ENCODE measurements around the gene CACNA2D2.

Gene CACNA2D2

DNA sequence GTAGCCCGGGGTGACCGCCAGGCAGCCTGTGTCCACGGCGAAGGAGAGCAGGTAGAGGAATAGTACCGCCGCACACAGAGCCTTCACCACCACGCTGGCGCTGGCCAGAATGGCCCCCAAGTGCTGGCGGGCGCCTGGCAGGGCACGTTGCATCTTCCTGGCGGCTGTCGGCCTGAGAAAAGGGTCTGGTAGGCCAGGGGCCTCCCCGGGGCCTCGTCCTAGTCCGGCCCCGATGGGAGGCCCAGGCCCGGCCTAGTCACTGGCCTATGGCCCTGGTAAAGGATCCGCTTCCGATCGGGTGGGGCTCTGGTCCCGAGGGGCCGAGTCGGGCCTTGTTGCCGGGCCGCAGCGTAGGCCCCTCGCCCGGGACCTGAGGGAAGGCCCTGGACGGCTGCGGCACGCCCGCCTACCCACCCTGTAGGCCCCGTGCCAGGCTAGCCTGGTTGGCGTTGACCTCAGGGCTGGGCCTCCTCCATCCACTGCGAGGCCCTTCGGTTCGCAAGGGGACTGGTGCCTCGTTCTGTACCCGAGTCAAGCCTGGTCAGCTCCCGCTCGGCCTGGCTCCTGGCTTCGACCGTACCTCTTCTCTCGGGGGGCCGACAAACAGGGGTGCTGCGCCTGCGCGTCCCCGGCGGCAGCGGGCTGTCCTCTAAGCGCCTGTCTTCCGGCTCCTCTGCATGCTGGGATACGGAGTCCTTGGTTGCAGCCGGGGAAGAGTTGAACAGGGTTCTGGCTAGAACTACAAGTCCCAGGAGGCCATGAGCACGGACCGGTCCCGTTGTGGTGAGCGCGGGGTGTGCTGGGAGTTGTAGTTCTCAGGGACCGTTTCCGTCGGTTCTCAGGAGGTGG is 144.3 kb downstream of the CACNA2D2 start, which contains the start of gene TMEM115:
TSS of gene TMEM115 (minus strand) at position 611 of the 849 bp plus-strand sequence. CDS start at position 153, 458 bp downstream.
- peak; percentile 99 for DNase-seq

DNA sequence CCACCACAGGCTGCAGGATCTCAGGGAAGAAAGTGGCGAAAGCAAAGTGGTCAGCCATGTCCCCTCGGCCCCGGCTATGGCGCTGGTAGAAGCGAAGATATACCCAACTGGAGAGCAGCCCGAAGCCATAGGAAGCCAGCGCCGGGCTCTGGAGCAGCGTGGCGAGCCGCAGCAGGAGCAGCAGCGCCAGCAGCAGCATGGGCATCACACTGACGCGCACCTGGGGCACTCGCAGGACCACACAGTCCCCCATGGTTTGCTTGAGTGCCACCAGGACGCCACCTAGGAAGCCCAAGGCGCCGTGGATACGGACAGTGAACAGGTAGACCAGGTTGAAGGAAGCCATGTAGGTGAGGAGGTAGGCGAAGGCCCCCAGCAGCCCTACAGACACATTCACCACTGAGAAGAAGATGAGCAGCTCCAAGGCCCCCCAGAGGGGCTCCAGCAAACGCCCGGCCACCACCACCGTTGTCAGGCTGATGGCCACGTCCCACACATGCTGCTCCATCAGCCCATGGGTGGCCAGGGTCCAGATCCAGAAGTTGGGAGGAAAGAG is 145.0 kb downstream of the CACNA2D2 start:
- DNase-seq = no peak

DNA sequence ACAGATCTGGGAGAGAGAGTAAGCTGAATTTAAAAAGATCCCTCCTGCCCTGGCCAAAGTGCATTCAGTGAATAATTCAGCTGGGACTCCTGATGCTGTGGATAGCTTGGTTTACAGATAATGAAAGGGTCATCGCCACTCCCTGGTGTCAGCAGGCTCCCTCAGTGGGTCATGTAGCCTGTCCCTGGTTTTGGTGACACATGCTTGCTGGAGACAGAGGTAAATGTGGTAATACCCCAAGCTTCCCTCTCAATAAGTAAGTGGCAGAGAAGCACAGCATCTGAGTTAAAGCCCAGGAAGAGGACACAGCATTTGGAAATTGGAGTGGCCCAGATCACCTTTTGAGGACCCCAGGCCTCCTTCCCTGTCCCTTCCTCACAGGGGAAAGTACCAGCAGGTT is 146.0 kb downstream of the CACNA2D2 start:
- DNase-seq = no peak

DNA sequence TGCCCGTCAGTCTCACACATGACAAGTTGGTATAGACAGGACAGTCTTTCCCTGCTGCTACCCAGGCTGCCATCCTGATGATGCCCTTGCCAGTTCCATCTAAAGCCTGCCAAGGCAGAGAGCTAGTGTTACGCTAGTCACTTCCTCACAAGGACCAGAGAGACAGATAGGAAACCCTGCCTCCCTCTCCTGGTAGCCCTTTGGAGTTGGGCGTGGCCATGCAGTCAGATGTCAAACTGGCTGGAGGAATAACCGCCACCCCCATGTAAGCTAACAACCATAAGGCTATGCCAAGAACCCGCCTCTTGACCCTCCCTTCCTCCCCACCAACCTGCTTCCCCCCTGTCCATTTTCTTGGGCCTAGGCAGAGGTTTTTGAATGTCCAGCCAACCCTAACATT is 146.9 kb downstream of the CACNA2D2 start:
- no peak for DNase-seq

DNA sequence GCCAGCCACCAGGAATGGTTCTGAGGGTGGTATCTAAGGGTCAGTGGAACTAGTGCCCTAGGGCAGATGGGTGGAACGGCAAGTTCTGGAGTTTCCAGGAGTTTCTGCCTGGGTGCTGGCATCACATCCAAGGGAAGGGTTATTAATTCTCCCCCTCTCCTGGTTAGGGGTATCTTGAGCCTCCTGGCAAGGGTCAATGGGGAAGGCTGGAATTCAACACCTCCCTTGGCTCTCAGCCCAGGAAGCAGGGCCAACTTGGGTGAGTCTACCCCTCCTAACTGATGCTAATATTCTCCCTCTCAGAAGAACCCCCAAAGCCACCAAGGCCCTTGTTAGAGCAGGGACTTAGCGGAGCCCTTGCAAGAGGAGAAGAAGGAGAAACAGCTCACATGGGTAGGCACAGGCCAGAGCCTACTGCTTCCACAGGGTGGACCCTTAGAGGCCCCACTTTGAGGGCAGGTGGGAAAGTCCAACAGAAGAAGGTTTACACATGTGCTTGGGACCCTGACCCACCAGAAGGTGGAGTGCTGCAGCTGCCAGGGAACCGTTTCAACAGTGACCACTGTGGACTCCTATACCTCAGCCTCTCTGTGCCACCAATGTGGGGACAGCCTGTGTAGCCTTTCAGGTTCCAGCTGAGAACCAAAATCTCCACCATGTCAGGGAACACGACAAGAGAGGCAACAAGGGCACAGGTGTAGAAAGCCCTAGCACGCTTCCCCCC is 147.4 kb downstream of the CACNA2D2 start:
- DNase-seq = no peak

DNA sequence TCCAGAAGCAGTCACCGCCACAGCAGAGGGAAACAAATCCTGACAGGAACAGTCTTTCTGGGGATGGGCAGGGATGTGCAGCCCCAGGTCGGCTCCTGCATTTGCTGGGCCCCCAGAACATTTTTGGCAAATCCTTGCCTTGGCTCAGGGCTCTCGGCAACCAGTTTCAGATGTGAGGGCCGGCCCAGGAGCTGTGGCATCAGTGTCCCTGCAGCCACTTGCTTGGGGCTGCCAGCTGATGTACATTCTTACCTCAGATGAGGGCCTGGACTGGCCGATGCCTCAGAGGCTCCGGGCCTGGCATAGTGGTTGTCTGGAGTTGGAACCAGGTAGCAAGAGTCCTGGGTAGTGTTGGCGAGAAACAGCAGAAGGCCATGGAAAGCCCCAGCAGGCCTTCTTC is 148.6 kb downstream of the CACNA2D2 start:
- DNase-seq = no peak

DNA sequence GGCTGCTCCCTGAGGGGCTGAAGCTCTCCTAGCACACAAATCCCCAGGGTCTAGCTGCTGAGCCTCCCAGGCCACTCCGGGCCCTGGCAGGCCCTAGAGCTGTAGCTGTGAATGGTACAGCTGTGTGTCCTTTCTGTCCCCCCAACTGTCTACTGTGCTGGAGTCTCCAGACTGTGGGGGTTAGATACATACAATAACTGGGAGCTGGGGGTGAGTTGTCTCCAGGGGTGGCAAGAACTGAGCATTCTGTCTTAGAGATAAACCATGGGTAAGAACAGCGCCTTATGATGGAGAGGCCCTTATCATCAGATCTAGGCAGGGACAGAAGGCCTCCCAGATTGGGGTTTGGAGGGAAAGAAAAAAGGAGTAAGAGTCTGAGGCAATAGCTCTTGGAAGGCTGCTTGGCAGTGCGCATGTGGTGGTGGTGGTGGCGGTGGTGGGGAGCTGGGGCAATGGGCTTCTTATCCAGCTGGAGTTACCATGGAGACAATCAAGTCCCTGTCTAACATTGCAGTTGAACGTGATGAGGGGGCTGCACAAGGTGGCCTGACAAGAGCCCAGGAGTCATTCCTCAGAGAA is 149.2 kb downstream of the CACNA2D2 start:
- no peak for DNase-seq

DNA sequence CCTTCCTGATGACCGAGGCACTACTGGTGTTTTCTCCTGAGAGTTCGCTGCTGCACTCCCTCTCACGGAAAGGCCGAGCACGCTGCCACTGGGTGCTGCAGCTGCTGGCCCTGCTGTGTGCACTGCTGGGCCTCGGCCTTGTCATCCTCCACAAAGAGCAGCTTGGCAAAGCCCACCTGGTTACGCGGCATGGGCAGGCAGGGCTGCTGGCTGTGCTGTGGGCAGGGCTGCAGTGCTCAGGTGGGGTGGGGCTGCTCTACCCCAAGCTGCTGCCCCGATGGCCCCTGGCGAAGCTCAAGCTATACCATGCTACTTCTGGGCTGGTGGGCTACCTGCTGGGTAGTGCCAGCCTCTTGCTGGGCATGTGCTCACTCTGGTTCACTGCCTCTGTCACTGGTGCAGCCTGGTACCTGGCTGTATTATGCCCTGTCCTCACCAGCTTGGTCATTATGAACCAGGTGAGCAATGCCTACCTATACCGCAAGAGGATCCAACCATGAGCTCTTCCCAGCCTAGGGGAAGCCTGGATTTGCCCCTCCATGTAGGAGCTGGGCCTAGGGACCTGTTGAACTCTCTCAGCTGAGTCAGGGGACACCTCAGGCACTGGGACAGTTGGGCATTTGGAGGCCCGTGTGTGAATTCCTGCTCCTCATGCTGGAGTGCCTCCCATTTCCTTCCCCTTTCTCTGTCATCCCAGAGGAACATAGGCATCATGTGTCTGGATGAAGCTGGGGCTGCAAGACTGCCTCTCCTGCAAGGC is 150.0 kb downstream of the CACNA2D2 start:
- no peak for DNase-seq

DNA sequence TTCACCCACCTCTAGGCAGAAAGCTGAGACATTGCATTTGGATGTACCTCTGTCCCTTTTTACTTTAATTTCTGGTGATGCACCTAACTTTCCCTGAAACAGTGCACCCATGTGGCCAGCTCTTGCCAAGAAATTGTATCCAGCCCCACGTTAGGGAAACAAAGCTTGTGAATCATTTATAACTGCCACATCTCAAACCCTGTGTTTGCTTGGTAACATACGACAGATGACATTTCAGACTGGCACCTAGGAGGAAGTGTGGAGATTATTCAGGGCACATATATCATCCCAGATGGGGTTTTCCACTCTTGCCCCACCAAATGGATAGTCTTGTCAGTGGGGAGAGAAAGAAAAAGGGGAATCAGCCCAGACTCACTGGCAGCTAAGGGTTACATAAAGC is 150.7 kb downstream of the CACNA2D2 start:
- no peak for DNase-seq

DNA sequence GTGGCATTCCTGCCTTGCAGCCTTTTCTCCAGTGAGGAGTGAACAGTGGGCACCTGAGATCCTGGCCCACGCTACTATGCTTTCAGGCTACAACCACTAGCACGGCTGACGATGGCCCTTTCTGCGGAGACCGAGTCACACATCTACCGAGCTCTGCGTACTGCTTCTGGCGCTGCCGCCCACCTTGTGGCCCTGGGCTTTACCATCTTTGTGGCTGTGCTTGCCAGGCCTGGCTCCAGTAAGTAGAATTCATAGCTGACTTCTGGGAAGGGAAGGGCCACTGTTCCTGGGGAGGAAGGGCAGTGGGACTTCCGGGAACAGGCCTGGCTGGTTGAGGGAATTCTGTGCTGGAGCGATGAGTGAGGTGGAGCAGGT is 152.1 kb downstream of the CACNA2D2 start:
- DNase-seq = no peak

DNA sequence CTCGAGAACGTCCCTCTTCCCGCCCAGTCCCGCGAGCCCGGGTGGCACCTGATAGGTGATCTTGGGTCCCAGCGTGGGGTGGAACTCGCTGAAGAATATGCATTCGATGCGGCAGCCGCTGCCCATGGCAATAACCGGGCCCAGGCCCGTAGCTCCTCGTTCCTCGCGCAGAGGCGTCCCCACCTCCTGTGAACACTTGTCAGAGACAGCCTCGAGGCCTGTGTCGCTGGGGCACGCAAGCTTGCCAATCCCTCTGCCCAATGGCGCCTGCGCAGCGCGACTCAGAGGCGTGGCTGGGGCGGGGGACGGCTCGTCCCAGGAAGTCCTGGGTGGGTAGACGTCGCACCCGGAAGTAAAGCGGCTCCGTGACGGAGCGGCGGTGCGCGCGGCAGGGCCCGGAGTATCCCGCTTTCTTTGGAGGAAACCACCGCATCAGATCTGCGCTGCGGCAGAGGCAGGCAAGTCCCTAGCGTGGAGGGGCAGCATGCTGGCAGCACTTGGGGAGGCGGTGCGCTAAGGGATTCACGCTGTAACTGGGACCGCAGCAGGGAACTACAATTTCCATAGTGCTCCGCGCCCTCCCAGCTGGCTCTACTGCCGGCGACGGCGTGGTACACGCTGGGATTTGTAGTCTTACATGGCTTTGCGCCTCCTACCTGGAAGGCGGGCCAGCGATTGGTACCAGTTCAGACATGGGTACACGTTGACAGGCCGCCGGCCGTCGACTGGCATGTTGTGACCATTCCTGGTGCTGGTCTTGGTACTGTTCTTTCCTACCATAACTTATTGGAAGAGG is 152.7 kb downstream of the CACNA2D2 start, which contains the start of the genes CYB561D2 and NPRL2:
TSS of gene CYB561D2 (plus strand) at position 336 of the 796 bp plus-strand sequence. CDS start 572 bp downstream, outside the sequence.
TSS of gene NPRL2 (minus strand) at position 249 of the 796 bp plus-strand sequence. CDS start at position 126, 123 bp downstream.
- DNase-seq = peak; percentile 80

DNA sequence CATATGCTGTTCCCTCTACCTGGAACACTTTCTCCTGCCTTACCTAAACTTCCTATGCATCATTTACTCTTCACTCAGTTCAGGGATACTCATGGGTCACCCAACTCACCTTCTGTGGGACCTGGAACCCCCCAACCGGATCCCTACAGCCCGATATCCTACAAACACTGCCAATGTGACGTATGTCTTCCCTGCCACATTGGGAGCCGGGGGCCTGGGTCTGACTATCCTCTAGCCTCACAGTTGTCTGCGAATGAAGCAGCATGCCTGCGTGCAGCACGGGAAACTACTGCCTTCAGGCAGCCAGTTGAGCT is 153.3 kb downstream of the CACNA2D2 start:
- DNase-seq = no peak

DNA sequence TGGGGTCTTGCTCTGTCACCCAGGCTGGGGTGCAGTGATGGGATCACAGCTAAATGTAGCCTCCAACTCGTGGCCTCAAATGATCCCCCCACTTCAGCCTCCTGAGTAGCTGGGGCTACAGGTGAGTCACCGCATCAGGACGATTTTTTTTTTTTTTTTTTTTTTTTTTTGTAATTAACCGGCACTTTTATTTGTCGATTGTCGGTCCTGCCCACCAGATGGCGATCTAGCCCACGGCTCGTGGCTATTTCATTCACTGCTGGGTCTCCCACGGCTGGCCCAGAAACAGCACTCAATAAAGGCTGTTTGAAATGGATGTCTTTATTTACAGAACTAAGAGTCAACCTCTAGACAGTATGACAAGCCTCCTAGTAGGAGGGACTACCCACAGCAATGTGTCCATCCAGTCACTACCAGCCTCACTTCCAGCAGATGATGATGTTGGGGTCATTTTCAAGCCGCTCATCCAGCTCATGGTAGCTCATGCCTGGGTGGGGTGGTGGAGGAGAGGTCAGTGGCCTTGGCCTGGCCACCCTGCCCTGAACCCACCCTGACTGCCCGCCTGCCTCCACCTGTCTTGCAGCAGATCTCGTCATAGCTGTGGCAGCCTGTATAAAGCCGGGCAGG is 156.1 kb downstream of the CACNA2D2 start:
- DNase-seq = peak; percentile 28

DNA sequence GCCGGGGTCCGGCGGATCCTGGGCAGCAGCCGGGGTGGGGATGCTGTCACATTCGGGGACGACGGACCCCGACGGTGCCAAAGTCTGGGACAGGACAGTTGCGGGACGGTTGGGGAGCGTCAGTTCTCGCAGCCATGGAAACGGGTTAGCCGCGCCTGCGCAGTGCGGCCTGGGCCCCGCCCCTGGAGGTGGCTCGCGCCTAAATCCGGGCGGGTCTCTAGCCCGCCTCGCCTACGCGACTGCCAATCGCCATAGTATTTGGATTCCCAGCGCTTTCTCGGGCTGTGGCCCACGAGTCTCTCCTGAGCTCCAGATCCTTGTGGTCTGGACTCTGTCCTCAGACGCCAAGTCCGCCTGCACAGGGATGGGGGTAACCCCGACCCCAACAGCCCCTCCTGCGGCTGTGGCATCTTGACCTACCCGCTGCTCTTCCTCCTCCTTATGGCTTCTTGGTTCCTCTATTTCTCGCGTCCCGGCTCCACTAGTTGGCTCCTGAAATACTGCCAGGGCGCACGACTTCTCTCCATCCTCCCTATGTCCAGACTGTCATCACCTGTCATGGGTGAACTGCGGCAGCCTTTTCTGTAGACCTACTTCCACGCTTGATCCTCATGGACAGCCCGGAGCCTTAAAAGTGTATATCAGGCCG is 157.7 kb downstream of the CACNA2D2 start, which contains the start of gene ZMYND10:
TSS of gene ZMYND10 (minus strand) at position 147 of the 649 bp plus-strand sequence. CDS start 153 bp downstream, outside the sequence.
- DNase-seq = no peak

DNA sequence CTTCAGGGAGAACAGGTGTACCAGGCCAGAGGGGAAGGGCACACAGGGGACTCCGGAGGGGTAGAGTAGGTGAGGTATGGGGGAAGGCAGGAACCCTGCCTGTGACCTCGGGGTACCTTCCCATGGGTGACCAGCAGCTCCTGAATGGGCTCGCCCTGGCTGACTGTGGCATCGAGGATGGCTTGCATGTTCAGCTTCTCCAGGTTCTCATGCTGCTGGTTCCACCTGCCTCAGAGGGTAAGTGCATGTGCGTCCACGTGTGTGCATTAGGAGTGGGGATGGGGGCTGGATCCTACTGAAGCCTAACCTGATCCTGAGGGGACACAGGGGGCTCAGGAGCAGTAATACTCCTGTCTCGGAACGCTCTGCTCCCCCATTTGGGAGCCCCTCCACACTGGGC is 158.4 kb downstream of the CACNA2D2 start:
- DNase-seq = no peak

DNA sequence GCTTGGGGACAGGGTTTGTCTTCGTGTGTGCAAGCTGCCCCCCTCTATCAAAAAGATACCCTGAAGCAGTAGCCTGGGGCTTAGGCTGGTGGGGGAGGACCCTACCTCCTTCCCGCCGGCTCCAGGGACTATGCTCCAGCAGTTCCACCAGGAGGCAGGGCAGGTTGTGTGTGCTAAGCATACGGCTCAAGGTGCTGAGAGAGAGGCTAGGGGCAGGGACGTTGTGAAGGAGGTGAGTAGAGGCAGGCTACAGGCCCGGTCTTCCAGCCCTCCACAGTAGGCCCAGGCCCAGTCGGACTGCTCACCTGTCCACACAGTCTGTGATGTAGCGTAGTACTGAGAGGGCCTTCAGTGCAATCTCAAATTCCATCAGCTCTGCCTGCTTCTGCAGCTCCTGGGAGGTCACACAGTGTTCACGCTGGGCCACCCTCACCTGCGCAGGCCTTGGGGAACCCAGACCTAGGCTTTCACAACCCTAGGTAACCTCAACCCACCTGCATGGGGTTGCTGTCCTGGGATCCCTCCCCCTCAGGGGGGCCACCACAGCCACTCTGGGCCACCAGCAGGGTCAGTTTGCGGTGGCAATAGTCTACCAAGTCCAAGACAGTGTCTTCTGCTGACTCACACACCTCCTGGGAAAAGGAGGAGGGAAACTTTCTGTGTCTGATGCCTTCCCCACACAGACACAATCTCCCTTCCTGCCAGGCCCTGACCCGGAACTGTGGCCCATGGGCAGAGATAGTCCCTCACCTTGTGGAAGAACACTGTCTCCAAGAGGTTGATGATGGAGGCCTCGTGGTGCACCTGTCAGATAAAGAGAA is 160.4 kb downstream of the CACNA2D2 start:
- no peak for DNase-seq

DNA sequence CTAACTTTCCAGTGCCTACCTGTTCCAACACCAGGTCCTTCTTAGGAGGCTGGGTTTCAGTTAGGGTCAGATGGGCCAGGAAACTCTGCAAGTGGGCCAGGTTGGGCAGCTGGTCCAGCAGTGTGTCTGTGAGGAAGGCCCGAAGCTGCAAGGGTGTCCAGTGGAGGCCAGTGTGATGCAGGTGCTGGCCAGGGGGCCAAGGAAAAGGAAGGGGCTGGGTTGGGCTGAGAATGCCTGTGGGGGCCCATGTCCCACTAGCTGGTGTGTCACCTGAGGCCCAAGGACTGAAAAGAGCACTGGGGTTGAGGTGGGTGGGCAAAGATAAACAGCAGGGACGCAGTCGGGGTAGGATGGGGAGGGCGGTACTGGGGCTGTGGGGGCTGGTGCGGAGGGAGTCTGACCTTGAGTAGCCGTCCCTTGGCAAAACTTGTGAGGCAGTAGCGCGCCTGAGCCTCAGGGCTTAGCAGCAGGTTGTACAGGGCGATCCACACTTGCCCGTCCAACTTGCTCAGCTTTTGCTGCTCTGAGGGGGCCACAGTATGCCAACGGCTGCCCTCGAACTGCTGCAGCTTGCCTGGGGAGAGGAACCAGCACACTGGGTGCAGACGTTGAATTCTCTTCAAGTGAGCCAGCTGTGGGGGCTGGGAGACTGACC is 161.3 kb downstream of the CACNA2D2 start:
- no peak for DNase-seq

DNA sequence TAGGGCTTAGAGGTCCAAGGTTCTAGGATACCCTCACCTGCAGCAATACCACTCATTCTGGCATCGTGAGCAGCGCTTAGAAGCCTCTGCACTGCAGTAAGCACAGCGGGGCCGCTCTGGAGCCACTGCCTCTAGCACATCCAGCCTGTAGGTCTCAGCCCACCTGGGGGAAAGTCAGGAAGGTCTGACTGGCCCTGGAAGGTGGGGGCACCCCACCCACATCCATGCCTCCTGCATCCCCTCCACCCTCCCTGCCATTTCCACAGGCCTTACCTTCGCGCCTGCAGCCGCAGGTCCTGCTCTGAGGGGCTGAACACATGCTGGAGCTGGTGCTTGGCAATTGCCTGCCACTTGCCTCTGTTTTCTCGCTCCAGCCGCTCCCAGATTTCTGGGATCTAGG is 161.9 kb downstream of the CACNA2D2 start:
- DNase-seq = no peak
